Liver (tissue), 9 donors: ENCODE data around the gene OSGEP. TPM values are rescaled to one million over a fixed set of nuclear protein-coding genes. Genes with fewer than 3 reads are reported as not detected.

Source experiments
- DNase-seq: peaks from one replicate; pipeline ENCODE4 v3.0.0-alpha.2; 2017; ENCODE audit warnings: low spot score
- H3K27ac ChIP-seq, 2 donors: one replicate each; pipeline ENCODE4 v1.7.0; 2013; ENCODE audit warnings: inconsistent platforms in 2 of 2, low read length in 2 of 2, control low read depth in 1 of 2, low read depth in 1 of 2, mild to moderate bottlenecking in 1 of 2
- H3K27me3 ChIP-seq, 4 donors: one replicate each; pipeline versions ENCODE4 v1.6.1 to v1.7.0; 2013; ENCODE audit warnings: low read length in 3 of 4, inconsistent platforms in 1 of 4, mild to moderate bottlenecking in 1 of 4, moderate library complexity in 1 of 4; ENCODE audit not compliant: control insufficient read depth in 4 of 4, insufficient read depth in 4 of 4
- H3K36me3 ChIP-seq, 4 donors: one replicate each; pipeline versions ENCODE4 v1.6.1 to v1.7.0; 2013; ENCODE audit warnings: low read length in 3 of 4, mild to moderate bottlenecking in 3 of 4, low read depth in 1 of 4, moderate library complexity in 1 of 4; ENCODE audit not compliant: control insufficient read depth in 4 of 4, insufficient read depth in 3 of 4
- H3K4me1 ChIP-seq, 4 donors: one replicate each; pipeline versions ENCODE4 v1.6.1 to v1.7.0; 2013; ENCODE audit warnings: low read length in 3 of 4, mild to moderate bottlenecking in 3 of 4, moderate library complexity in 1 of 4; ENCODE audit not compliant: control insufficient read depth in 4 of 4, insufficient read depth in 4 of 4
- H3K4me3 ChIP-seq, 3 donors: one replicate each; pipeline versions ENCODE4 v1.6.1 to v1.7.0; 2013; ENCODE audit warnings: low read length in 3 of 3, control low read depth in 1 of 3, low read depth in 1 of 3, mild to moderate bottlenecking in 1 of 3
- H3K9ac ChIP-seq, 2 donors: one replicate each; pipeline ENCODE4 v1.7.0; 2013; ENCODE audit warnings: low read length in 2 of 2, mild to moderate bottlenecking in 2 of 2, moderate library complexity in 2 of 2, control low read depth in 1 of 2, low read depth in 1 of 2
- H3K9me3 ChIP-seq, 4 donors: one replicate each; pipeline versions ENCODE4 v1.6.1 to v1.7.0; 2013; ENCODE audit warnings: low read length in 3 of 4; ENCODE audit not compliant: control insufficient read depth in 4 of 4
- CTCF ChIP-seq: fragments of 150-350 bp; IDR thresholded peaks from 2 replicates; pipeline ENCODE4 v1.5.1; 2017; ENCODE audit warnings: improper control_type of control experiment, low read depth, low read length; ENCODE audit not compliant: missing input control
- EGR1 ChIP-seq, 2 donors: IDR thresholded peaks; 2 replicates each; pipeline ENCODE4 v1.6.1; 2016 to 2018; ENCODE audit warnings: antibody characterized with exemption in 2 of 2, low read depth in 2 of 2
- FOXA1 ChIP-seq: IDR thresholded peaks from 2 replicates; pipeline ENCODE4 v1.6.1; 2016; ENCODE audit warnings: antibody characterized with exemption
- FOXA2 ChIP-seq: IDR thresholded peaks from 2 replicates; pipeline ENCODE4 v1.6.1; 2016; ENCODE audit warnings: antibody characterized with exemption
- GABPA ChIP-seq, 2 donors: IDR thresholded peaks in 1 of 2; conservative IDR thresholded peaks in 1 of 2; 2 replicates each; pipeline ENCODE4 v1.6.1; 2016; ENCODE audit warnings: antibody characterized with exemption in 2 of 2, mild to moderate bottlenecking in 1 of 2, moderate library complexity in 1 of 2
- HNF4A ChIP-seq, 2 donors: conservative IDR thresholded peaks; 2 replicates each; pipeline ENCODE4 v1.6.1; 2016; ENCODE audit warnings: antibody characterized with exemption in 2 of 2, mild to moderate bottlenecking in 2 of 2
- NR2F2 ChIP-seq: IDR thresholded peaks from 2 replicates; pipeline ENCODE4 v1.6.1; 2016; ENCODE audit warnings: antibody characterized with exemption
- ZBTB33 ChIP-seq: IDR thresholded peaks from 2 replicates; pipeline ENCODE4 v1.6.1; 2016; ENCODE audit warnings: antibody characterized with exemption
- WGBS: extraction: QIAGEN DNeasy Blood & Tissue Kit; methylation state at CpG from one replicate; pipeline ENCODE4 v1.1.7; 2013; 5-methylcytosine and 5-hydroxymethylcytosine counted together
- polyA plus RNA-seq, 2 donors: library from polyadenylated mRNA; stranded (reverse) in 1 of 2; unstranded in 1 of 2; fragments of 200-250 nt in 1 of 2; fragments of >200 nt in 1 of 2; fragmentation: Nextera tagmentation in 1 of 2; extraction: Ambion mirVana in 1 of 2; gene quantifications; one replicate each; pipeline versions ENCODE4 v1.2.1 to v1.2.3, GENCODE V29; 2013 to 2015
- total RNA-seq, 2 donors: library from RNA; depleted of rRNA; stranded (reverse); fragments of >200 nt; gene quantifications; one replicate each; pipeline ENCODE4 v1.2.3, GENCODE V29; 2014
- TF ChIP-seq, protein P1 (sequence below): IDR thresholded peaks from 2 replicates; pipeline ENCODE4 v1.6.1; 2016; ENCODE audit warnings: antibody characterized with exemption
- TF ChIP-seq, protein P2 (sequence below): IDR thresholded peaks from 2 replicates; pipeline ENCODE4 v1.6.1; 2016; ENCODE audit warnings: antibody characterized with exemption, mild to moderate bottlenecking
- donor health status: healthy.
- donor health status: healthy.
- donor health status: healthy.
- donor health status: healthy.
- donor health status: healthy.

Gene OSGEP
- total and polyA plus RNA-seq, 4 donors: 18.1 to 39.0 (median 24.8) TPM

DNA sequence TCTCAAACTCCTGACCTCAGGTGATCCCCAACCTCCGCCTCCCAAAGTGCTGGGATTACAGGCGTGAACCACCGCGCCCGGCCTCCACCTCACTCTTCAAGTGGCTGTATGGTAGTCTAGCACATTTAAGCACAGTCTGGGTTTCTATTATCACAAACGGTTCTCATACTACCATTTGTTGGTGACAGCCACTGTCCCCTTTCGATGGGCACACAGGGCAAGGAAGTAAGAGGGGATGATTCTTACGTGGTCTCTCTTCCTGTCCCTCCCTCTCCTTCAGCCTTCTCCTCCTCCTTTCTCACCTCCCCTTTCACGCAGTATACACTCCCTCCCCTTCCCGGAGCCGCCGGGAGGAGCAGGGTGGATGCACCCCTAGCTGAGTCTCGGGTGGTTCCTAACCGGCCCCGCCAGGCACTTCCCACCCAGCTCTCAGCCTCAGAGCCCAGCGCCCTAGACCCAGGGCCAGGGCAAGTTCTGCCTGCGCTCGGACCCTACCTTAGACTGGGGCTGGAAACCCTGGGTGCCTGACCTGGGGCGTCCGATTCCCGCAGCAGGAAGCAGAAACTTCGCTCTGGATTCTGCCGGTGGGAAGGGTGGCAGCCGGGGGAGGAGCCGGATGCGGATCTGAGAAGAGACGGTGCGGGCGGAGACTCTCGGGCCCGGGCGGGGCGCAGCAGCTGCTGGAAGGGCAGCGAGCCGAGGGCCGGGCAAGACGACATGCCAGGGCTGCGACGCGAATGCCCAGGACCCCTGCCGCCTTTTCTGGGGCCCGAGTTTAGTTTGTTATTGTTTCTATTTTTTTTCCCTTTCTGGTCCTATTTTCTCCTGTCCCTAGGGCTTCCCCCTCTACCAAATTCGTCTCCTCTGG is 41.5 kb downstream of the OSGEP start, which contains the start of gene TEP1 (continued):
- TF ChIP-seq HNF4A (conservative IDR thresholded peaks at IDR 0.05) (no peak), CTCF (no peak), GABPA (IDR thresholded peaks at IDR 0.05 in 1 of 2, conservative IDR thresholded peaks at IDR 0.05 in 1 of 2) (peak; percentile 37 to 85), NR2F2 (no peak), FOXA2 (no peak), EGR1 (IDR thresholded peaks at IDR 0.05; ENCODE audit: low read depth in 2 of 2) (no peak), ZBTB33 (no peak), FOXA1 (no peak)
- TF ChIP-seq, protein P1, sequence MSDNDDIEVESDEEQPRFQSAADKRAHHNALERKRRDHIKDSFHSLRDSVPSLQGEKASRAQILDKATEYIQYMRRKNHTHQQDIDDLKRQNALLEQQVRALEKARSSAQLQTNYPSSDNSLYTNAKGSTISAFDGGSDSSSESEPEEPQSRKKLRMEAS: peak; percentile 37

GRCh38 chr14:20412411-20412810 is 42.2 kb downstream of the OSGEP start:
- 5% methylated on average over 7 of the region's 7 CpGs for WGBS
- peaks cover 0 to 14% (median 8%) of the 10 kb centered on the region in 4 donors for H3K4me1 ChIP-seq

More at GRCh38 chr14:20412411-20412810, 42.2 kb downstream of the OSGEP start:
- TF ChIP-seq GABPA (IDR thresholded peaks at IDR 0.05 in 1 of 2, conservative IDR thresholded peaks at IDR 0.05 in 1 of 2): no peak
- TF ChIP-seq, protein P2, sequence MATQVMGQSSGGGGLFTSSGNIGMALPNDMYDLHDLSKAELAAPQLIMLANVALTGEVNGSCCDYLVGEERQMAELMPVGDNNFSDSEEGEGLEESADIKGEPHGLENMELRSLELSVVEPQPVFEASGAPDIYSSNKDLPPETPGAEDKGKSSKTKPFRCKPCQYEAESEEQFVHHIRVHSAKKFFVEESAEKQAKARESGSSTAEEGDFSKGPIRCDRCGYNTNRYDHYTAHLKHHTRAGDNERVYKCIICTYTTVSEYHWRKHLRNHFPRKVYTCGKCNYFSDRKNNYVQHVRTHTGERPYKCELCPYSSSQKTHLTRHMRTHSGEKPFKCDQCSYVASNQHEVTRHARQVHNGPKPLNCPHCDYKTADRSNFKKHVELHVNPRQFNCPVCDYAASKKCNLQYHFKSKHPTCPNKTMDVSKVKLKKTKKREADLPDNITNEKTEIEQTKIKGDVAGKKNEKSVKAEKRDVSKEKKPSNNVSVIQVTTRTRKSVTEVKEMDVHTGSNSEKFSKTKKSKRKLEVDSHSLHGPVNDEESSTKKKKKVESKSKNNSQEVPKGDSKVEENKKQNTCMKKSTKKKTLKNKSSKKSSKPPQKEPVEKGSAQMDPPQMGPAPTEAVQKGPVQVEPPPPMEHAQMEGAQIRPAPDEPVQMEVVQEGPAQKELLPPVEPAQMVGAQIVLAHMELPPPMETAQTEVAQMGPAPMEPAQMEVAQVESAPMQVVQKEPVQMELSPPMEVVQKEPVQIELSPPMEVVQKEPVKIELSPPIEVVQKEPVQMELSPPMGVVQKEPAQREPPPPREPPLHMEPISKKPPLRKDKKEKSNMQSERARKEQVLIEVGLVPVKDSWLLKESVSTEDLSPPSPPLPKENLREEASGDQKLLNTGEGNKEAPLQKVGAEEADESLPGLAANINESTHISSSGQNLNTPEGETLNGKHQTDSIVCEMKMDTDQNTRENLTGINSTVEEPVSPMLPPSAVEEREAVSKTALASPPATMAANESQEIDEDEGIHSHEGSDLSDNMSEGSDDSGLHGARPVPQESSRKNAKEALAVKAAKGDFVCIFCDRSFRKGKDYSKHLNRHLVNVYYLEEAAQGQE: no peak
- TF ChIP-seq, protein P1: no peak
- TF ChIP-seq FOXA2: no peak
- TF ChIP-seq NR2F2: no peak
- no peak for TF ChIP-seq ZBTB33
- TF ChIP-seq FOXA1: no peak
- H3K36me3 ChIP-seq: peaks cover 5 to 9% (median 6%) of the 10 kb centered on the region in 4 donors
- H3K27me3 ChIP-seq: no peaks in the 10 kb centered on the region
- no peak for DNase-seq
- H3K9me3 ChIP-seq: no peaks in the 10 kb centered on the region
- H3K27ac ChIP-seq: peak overlapping the region; percentile 78 to 92
- no peak overlapping the region for H3K9ac ChIP-seq
- H3K4me3 ChIP-seq: peak overlapping the region in 2 of 3 donors; percentile 71 to 76
